ENCODE measurements around the gene NR6A1. TPM values are rescaled to one million over a fixed set of nuclear protein-coding genes. Genes with fewer than 3 reads are reported as not detected.

Gene NR6A1
- total RNA-seq, 1 donor from 2014 or later: 1.3 TPM

- no peak for DNase-seq (ENCODE audit: extremely low read depth, low read depth, low spot score)
Observed at GRCh38 chr9:124479947-124480620, 291.0 kb downstream of the NR6A1 start.

GRCh38 chr9:124479371-124479770, 291.7 kb downstream of the NR6A1 start:
- no peak for DNase-seq (ENCODE audit: extremely low read depth, low read depth, low spot score)

DNA sequence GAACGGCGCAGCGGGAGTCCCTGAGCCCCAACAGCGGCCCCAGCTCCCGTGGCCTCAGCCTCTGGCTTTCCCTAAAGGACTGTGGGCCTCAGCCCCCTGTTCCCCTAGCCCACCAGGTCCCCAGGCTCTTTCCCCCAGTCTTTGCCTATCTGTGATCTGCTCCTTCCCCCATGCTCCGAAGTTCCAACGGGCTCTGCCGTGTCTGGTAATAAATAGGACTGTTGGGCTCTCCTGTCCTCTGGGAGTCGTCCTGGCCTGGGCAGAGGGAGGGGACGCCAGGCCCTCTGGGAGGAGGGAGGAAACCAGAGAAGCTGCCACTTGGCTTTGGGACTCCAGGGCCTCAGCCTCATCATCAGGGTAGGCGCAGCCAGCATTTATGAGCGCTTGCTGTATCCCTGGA, 292.8 kb downstream of the NR6A1 start:
- no peak for DNase-seq (ENCODE audit: extremely low read depth, low read depth, low spot score)

GRCh38 chr9:124477648-124478285, 293.3 kb downstream of the NR6A1 start:
- no peak for DNase-seq (ENCODE audit: extremely low read depth, low read depth, low spot score)

GRCh38 chr9:124477211-124477647, 293.9 kb downstream of the NR6A1 start:
- no peak for DNase-seq (ENCODE audit: extremely low read depth, low read depth, low spot score)

DNA sequence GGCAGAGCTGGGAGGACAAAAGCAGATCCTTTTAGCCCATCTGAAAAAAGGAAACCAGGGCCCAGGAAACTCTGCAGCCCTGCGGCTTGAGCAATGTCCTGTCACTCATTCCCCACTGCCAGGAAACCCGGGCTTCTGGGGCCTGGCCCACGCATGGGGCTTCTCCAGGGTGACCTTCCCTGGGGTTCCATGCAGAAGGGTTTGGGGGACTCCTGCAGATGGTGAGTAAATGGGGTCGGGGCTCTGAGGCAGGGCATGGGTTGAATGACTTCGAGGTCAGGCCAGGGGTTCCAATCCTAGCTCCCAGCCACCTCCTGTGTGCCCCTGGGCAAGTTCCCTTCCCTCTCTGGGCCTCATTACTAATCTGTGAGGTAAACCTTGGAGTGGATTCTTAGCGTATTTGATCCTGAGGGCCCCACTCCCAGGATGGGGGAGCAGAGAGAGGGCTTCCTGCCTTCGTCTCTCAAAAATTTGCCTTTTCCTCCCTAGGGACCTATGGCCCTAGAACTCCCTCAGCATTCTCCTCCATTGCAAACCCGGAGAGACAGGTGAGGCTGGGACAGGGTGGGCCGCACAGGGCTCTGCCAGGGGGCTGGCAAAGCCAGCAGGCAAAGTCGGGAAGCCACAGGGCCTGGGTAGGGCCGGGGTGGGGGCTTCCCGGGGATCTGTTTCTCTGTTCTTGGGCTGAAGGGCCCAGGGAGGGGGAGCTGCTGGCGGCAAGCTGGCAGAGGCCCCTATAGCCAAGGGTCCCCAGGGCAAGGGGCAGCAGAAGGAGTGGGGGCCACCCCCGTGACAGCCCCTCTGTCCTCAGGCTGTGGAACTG, 295.0 kb downstream of the NR6A1 start:
- DNase-seq (ENCODE audit: extremely low read depth, low read depth, low spot score): no peak

DNA sequence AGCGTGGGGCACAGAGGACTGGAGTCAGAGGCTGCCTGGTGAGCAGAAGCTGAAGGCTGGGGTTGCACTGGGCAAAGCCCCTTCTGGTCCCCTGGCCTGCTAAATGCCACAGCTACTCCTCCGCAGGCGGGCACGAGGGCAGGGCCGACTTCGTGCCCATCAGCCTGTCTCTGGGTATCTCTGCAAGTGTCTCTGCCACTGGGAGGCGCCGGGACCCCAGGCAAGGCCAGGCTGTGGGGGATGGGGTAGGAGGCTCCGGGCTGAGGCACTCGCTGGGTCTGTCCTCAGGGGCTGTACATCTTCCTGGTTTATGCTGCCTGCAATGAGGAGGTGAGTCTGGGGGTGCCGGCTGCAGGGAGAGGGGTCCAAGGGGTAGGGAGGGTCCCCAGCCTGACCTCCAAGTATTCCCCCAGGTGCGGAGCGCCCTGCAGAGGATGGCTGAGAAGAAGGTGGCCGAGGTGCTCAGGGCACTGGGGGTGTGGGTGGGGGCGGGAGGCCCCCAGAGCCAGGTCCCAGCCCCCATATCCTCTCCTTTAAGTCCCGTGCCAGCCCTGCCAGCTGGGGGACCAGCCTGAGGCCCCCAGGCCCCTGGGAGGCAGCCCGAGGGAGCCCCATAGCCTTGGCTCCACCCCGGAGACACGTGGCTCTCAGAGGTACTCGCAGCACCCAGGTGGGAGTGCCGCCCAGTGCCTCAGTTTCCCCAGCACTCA, 295.8 kb downstream of the NR6A1 start:
- no peak for DNase-seq (ENCODE audit: extremely low read depth, low read depth, low spot score)

DNA sequence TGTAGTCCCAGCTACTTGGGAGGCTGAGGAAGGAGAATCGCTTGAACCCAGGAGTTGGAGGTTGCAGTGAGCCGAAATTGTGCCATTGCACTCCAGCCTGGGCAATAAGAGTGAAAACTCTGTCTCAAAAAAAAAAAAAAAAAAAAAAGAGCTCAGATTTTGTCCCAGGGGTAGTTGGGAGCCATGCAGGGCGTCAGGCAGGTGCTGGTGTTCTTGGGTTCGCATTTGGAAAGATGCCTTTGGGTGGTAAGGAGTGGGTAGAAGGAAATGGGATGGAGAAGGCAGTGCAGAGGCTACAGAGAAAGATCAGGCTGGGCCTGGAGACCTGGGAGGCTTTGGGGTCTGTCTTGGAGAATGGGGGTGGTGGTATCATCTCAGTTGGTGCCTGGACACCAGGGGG, 297.0 kb downstream of the NR6A1 start:
- no peak for DNase-seq (ENCODE audit: extremely low read depth, low read depth, low spot score)

GRCh38 chr9:124473310-124473709, 297.8 kb downstream of the NR6A1 start:
- DNase-seq (ENCODE audit: extremely low read depth, low read depth, low spot score): no peak

DNA sequence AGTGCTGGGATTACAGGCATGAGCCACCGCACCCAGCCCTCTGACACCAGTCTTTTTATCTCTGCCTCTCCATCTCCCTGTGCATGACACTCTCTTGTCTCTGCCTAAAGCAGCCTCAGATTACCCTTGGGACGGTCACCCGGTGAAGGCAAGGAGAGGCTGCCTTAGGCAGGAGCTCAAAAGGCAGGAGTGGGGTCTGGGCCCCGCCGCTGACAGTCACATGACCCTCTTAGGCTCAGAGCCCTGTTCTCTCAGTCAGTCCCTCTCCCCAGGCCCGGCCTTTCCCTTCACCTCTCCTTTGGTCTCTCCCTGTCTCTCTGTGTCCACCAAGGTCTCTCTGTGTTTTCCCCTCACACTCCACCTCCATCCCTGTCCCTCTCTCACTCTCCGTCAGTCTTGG, 298.3 kb downstream of the NR6A1 start:
- DNase-seq (ENCODE audit: extremely low read depth, low read depth, low spot score): no peak

- no peak for DNase-seq (ENCODE audit: extremely low read depth, low read depth, low spot score)
Observed at GRCh38 chr9:124471761-124472160, 299.4 kb downstream of the NR6A1 start.

DNA sequence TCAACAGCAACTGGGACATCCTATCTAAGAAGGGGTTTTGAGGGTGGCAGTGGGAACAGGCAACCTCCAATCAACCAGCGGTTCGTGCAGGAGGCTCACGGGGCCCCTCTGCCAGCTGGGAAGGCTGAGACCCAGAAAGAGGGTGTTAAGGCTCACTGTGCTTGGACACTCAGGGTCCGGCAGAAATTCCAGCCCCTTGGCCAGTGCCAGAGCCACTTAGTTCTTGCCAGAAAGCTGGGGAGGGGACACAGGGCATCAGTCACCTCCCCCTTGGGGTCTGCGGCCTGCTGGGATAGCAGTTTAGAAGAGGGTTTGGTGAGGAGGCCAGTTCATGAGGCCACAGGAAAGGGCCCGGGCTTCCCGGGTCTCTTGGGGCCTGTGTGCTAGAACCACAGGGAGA, 300.4 kb downstream of the NR6A1 start:
- DNase-seq (ENCODE audit: extremely low read depth, low read depth, low spot score): no peak

DNA sequence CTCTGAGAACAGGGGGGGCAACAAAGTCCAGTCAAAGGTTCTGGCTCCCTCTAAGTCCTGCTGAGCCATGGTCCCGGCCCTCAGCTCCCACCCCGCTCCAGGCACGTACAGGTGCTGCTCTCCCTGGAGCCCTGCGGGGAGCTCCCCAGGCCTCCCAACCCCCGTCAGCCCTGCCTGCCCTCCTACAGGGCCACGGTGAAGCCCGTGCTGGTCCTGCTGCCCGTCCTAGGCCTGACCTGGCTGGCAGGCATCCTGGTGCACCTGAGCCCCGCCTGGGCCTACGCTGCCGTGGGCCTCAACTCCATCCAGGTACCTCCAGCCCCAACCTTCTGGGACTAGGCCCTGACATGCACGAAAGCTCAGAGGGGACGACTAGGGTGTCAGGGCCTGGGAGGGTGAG, 300.8 kb downstream of the NR6A1 start:
- no peak for DNase-seq (ENCODE audit: extremely low read depth, low read depth, low spot score)

- no peak for DNase-seq (ENCODE audit: extremely low read depth, low read depth, low spot score)
Observed at GRCh38 chr9:124469011-124469832, 301.9 kb downstream of the NR6A1 start.

- no peak for DNase-seq (ENCODE audit: extremely low read depth, low read depth, low spot score)
Observed at GRCh38 chr9:124468061-124468740, 302.9 kb downstream of the NR6A1 start.

DNA sequence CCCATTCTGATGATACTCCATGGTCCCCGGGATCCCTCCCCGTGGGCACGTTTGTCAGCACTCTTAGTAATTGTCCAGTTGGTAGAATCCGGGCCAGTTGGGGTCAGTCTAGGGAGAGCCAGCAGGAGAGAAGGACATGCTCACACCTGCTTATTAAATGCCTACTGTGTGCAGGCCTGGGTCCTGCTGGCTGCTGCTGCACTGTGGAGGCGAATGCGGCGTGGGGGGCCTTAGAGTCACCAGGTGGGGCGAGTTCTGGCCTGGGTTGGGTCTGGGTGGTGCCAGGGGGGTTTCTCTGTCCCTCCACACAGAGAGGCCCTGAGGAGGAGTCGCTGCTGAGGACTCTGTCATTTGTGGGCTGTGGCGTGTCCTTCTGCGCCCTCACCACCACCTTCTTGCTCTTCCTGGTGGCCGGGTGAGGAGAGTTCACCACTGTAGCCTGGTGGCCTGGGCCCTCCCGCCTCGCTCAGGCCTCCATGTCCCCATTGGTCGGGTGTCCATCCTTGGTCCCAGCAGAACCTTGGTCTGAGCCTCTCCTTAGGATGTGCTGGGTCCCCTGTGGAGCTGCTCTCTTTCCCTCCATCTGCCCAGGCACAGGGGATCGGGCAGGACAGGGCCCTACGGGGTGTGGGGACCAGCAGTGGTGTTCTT, 303.6 kb downstream of the NR6A1 start:
- no peak for DNase-seq (ENCODE audit: extremely low read depth, low read depth, low spot score)

Measured in glomerular endothelial cell (primary cell).